Omental fat pad (tissue), 4 donors: ENCODE results near the gene HELZ2. TPM values are rescaled to one million over a fixed set of nuclear protein-coding genes. Genes with fewer than 3 reads are reported as not detected.
"Not testable (repeated sequence)": the region's sequence is repeated elsewhere in the genome, so short reads cannot be mapped to it uniquely, and the experiment has no call there.

Source experiments
- ATAC-seq: fragments of 150-250 bp; one replicate; pipeline ENCODE4 v1.9.1; 2016; ENCODE audit warnings: mild to moderate bottlenecking, moderate library complexity; ENCODE audit not compliant: low FRiP score
- DNase-seq: peaks from one replicate; pipeline ENCODE4 v3.0.0-alpha.2; 2019; ENCODE audit warnings: low spot score
- CTCF ChIP-seq, 3 donors: fragments of 450-650 bp; IDR thresholded peaks; one replicate each; pipeline ENCODE4 v1.5.1; 2016 to 2017; ENCODE audit warnings: antibody characterized with exemption in 3 of 3, mild to moderate bottlenecking in 3 of 3, moderate library complexity in 2 of 3
- total RNA-seq, 4 donors: library from RNA; depleted of rRNA; stranded (reverse); fragments of >200 nt; gene quantifications; one replicate each; pipeline ENCODE4 v1.1.0, GENCODE V29; 2016

The HELZ2 gene
- total RNA-seq, 4 donors from 2014 or later: 12.1 to 58.1 (median 31.8) TPM

- DNase-seq (no peak), ATAC-seq (no peak)
- TF ChIP-seq CTCF (IDR thresholded peaks at IDR 0.05): no peak
These were observed 36.8 kb upstream of the HELZ2 start for GRCh38 chr20:63610581-63611435.

GRCh38 chr20:63606686-63607085 lies 32.6 kb upstream of the HELZ2 start:
- ATAC-seq (no peak), DNase-seq (no peak)
- no peak for TF ChIP-seq CTCF (IDR thresholded peaks at IDR 0.05)

- ATAC-seq: no peak
- TF ChIP-seq CTCF (IDR thresholded peaks at IDR 0.05): no peak
These were observed 28.3 kb upstream of the HELZ2 start for GRCh38 chr20:63602321-63602720.

GRCh38 chr20:63601679-63602078 lies 27.6 kb upstream of the HELZ2 start:
- not testable (repeated sequence) for ATAC-seq

More at GRCh38 chr20:63602321-63602720, 28.3 kb upstream of the HELZ2 start:
- no peak for DNase-seq

GRCh38 chr20:63599396-63600050 lies 25.5 kb upstream of the HELZ2 start:
- DNase-seq (no peak), ATAC-seq (no peak)
- no peak for TF ChIP-seq CTCF (IDR thresholded peaks at IDR 0.05)

More at GRCh38 chr20:63601679-63602078, 27.6 kb upstream of the HELZ2 start:
- DNase-seq: not testable (repeated sequence)

- ATAC-seq (no peak), DNase-seq (no peak)
- TF ChIP-seq CTCF (IDR thresholded peaks at IDR 0.05): no peak
These were observed 24.7 kb upstream of the HELZ2 start for GRCh38 chr20:63598479-63599395.
